Neural cell (in vitro differentiated cells): Measurements from ENCODE around the gene GRIK3. TPM values are rescaled to one million over a fixed set of nuclear protein-coding genes. Genes with fewer than 3 reads are reported as not detected.
"Not testable (repeated sequence)": the region's sequence is repeated elsewhere in the genome, so short reads cannot be mapped to it uniquely, and the experiment has no call there.

Source experiments
- H2AFZ ChIP-seq: fragments of 200-600, 300-800 bp; sonication (generic), shearing (Covaris generic); 2 replicates; pipeline ENCODE4 v1.6.0; 2014; ENCODE audit warnings: low read depth, mild to moderate bottlenecking, antibody characterized with exemption, low read length, moderate library complexity
- H3F3A ChIP-seq: fragments of 200-600 bp; shearing (Covaris generic); 2 replicates; pipeline ENCODE4 v1.6.1; 2016; ENCODE audit warnings: mild to moderate bottlenecking, moderate library complexity, mixed read lengths, antibody characterized with exemption, low read length; ENCODE audit not compliant: insufficient read depth, poor library complexity, severe bottlenecking
- H3K27ac ChIP-seq: fragments of 200-600, 300-800 bp; sonication (generic), shearing (Covaris generic); 2 replicates; pipeline ENCODE4 v1.5.1; 2014; ENCODE audit warnings: mild to moderate bottlenecking, low read length, moderate library complexity
- H3K27me3 ChIP-seq: fragments of 300-800, 200-600 bp; sonication (generic), shearing (Covaris generic); 2 replicates; pipeline ENCODE4 v1.6.0; 2014; ENCODE audit warnings: mild to moderate bottlenecking, low read depth, low read length, moderate library complexity; ENCODE audit not compliant: insufficient read depth
- H3K36me3 ChIP-seq: fragments of 300-800, 200-600 bp; sonication (generic), shearing (Covaris generic); 2 replicates; pipeline ENCODE4 v1.5.1; 2014; ENCODE audit warnings: mild to moderate bottlenecking, antibody characterized with exemption, low read length, moderate library complexity; ENCODE audit not compliant: insufficient read depth
- H3K4me2 ChIP-seq: fragments of 300-800, 200-600 bp; sonication (generic), shearing (Covaris generic); 2 replicates; pipeline ENCODE4 v1.6.0; 2014; ENCODE audit warnings: mild to moderate bottlenecking, low read length
- H3K4me3 ChIP-seq: fragments of 300-800, 200-600 bp; sonication (generic), shearing (Covaris generic); 2 replicates; pipeline ENCODE4 v1.5.1; 2014; ENCODE audit warnings: mild to moderate bottlenecking, low read length, moderate library complexity
- H3K79me2 ChIP-seq: fragments of 200-600 bp; shearing (Covaris generic); replicated peaks from 2 replicates; pipeline ENCODE4 v1.6.0; 2014; ENCODE audit warnings: mild to moderate bottlenecking, low read length, moderate library complexity; ENCODE audit not compliant: insufficient read depth
- H3K9ac ChIP-seq: fragments of 300-800, 200-600 bp; sonication (generic), shearing (Covaris generic); 2 replicates; pipeline ENCODE4 v1.6.1; 2016; ENCODE audit warnings: mild to moderate bottlenecking, low read length, mixed read lengths
- H3K9me2 ChIP-seq: fragments of 200-600 bp; shearing (Covaris generic); 2 replicates; pipeline ENCODE4 v1.6.1; 2016; ENCODE audit warnings: mild to moderate bottlenecking, low read length, mixed read lengths; ENCODE audit not compliant: insufficient read depth
- H3K9me3 ChIP-seq: fragments of 200-600, 300-800 bp; sonication (generic), shearing (Covaris generic); 2 replicates; pipeline ENCODE4 v1.6.1; 2016; ENCODE audit warnings: mild to moderate bottlenecking, mixed run types, low read length, moderate library complexity, mixed read lengths
- H4K20me1 ChIP-seq: fragments of 200-600 bp; shearing (Covaris generic); 2 replicates; pipeline ENCODE4 v1.6.1; 2016; ENCODE audit warnings: mild to moderate bottlenecking, mixed run types; ENCODE audit not compliant: insufficient read depth
- CTCF ChIP-seq: fragments of 450-650 bp; IDR thresholded peaks from 2 replicates; pipeline ENCODE4 v1.5.1; 2014; ENCODE audit warnings: antibody characterized with exemption, mild to moderate bottlenecking, moderate library complexity; ENCODE audit not compliant: poor library complexity, severe bottlenecking
- EP300 ChIP-seq: fragments of 450-650 bp; conservative IDR thresholded peaks from 2 replicates; pipeline ENCODE4 v1.6.1; 2014; ENCODE audit warnings: antibody characterized with exemption, mild to moderate bottlenecking, moderate library complexity; ENCODE audit not compliant: poor library complexity, severe bottlenecking
- EZH2 ChIP-seq: fragments of 200-600, 300-800 bp; shearing (Covaris generic), sonication (generic); IDR thresholded peaks from 2 replicates; pipeline ENCODE4 v1.6.1; 2014; ENCODE audit warnings: antibody characterized with exemption, low read length, borderline replicate concordance, mild to moderate bottlenecking; ENCODE audit not compliant: insufficient read depth, poor library complexity, severe bottlenecking
- MXI1 ChIP-seq: fragments of 450-650 bp; conservative IDR thresholded peaks from 2 replicates; pipeline ENCODE4 v1.6.1; 2014; ENCODE audit warnings: antibody characterized with exemption, mild to moderate bottlenecking; ENCODE audit not compliant: poor library complexity, severe bottlenecking
- POLR2AphosphoS5 ChIP-seq: IDR thresholded peaks from 2 replicates; pipeline ENCODE4 v1.6.1; 2012
- RAD21 ChIP-seq: fragments of 450-650 bp; conservative IDR thresholded peaks from 2 replicates; pipeline ENCODE4 v1.6.1; 2014; ENCODE audit warnings: antibody characterized with exemption, mild to moderate bottlenecking, moderate library complexity
- REST ChIP-seq: IDR thresholded peaks from 2 replicates; pipeline ENCODE4 v1.6.1; 2012; ENCODE audit warnings: borderline replicate concordance
- SMC3 ChIP-seq: fragments of 450-650 bp; conservative IDR thresholded peaks from 2 replicates; pipeline ENCODE4 v1.6.1; 2014; ENCODE audit warnings: antibody characterized with exemption, mild to moderate bottlenecking, moderate library complexity; ENCODE audit not compliant: poor library complexity
- TAF1 ChIP-seq: IDR thresholded peaks from 2 replicates; pipeline ENCODE4 v1.6.1; 2012; ENCODE audit warnings: low read depth
- polyA plus RNA-seq: library from polyadenylated mRNA; depleted of rRNA; stranded (reverse); fragments of >200 nt; gene quantifications from 2 replicates; pipeline ENCODE4 v1.2.3, GENCODE V29; 2014

The GRIK3 gene
- polyA plus RNA-seq, 1 donor from 2014 or later, result 5.0 TPM

- no peaks in the 10 kb centered on the region for H3K9me2 ChIP-seq
- H4K20me1 ChIP-seq, result no peaks in the 10 kb centered on the region
- H3K36me3 ChIP-seq, result no peaks in the 10 kb centered on the region
- H3K27ac ChIP-seq, result no peak overlapping the region
- no peak overlapping the region for H3K4me3 ChIP-seq
- no peaks in the 10 kb centered on the region for H3K27me3 ChIP-seq
- no peak overlapping the region for H2AFZ ChIP-seq
- no peak for TF ChIP-seq MXI1
- no peak for TF ChIP-seq POLR2AphosphoS5
- no peak for TF ChIP-seq CTCF
- no peak for TF ChIP-seq REST
- no peak for TF ChIP-seq SMC3
- TF ChIP-seq TAF1, result no peak
- no peak for TF ChIP-seq EZH2
- TF ChIP-seq EP300, result no peak
- no peak for TF ChIP-seq RAD21
- no peaks in the 10 kb centered on the region for H3F3A ChIP-seq
- H3K9me3 ChIP-seq, result no peaks in the 10 kb centered on the region
- H3K79me2 ChIP-seq, result no peaks in the 10 kb centered on the region
- H3K4me2 ChIP-seq, result no peak overlapping the region
- H3K9ac ChIP-seq, result no peak overlapping the region
Observed at GRCh38 chr1:36919491-36920145, 114.7 kb downstream of the GRIK3 start.

- H3K4me2 ChIP-seq, result no peak overlapping the region
- H4K20me1 ChIP-seq, result no peaks in the 10 kb centered on the region
- no peak overlapping the region for H3K27ac ChIP-seq
- H3K9ac ChIP-seq, result no peak overlapping the region
- no peaks in the 10 kb centered on the region for H3K27me3 ChIP-seq
- no peak overlapping the region for H2AFZ ChIP-seq
- no peaks in the 10 kb centered on the region for H3K79me2 ChIP-seq
- H3K9me2 ChIP-seq, result no peaks in the 10 kb centered on the region
- H3K36me3 ChIP-seq, result no peaks in the 10 kb centered on the region
- H3K9me3 ChIP-seq, result no peaks in the 10 kb centered on the region
- no peaks in the 10 kb centered on the region for H3F3A ChIP-seq
- TF ChIP-seq REST (no peak), POLR2AphosphoS5 (no peak), RAD21 (no peak), EP300 (no peak), TAF1 (no peak), MXI1 (no peak), EZH2 (no peak), CTCF (no peak), SMC3 (no peak)
- no peak overlapping the region for H3K4me3 ChIP-seq
Observed at GRCh38 chr1:36918604-36919003, 115.7 kb downstream of the GRIK3 start.

- not testable (repeated sequence) for H3K9me2 ChIP-seq
Observed at GRCh38 chr1:36916542-36916941, 117.8 kb downstream of the GRIK3 start.

More at GRCh38 chr1:36916542-36916941, 117.8 kb downstream of the GRIK3 start:
- not testable (repeated sequence) for H3K79me2 ChIP-seq, H3K27me3 ChIP-seq, H3K27ac ChIP-seq, H3K4me2 ChIP-seq, H3K36me3 ChIP-seq, H3K9ac ChIP-seq, H3K4me3 ChIP-seq, H2AFZ ChIP-seq, H3F3A ChIP-seq, H3K9me3 ChIP-seq, H4K20me1 ChIP-seq
